ENCODE data around the gene GEMIN4.

- TF ChIP-seq CTCF (conservative IDR thresholded peaks at IDR 0.05) (no peak), EZH2 (IDR thresholded peaks at IDR 0.05; ENCODE audit: low read depth) (no peak)
Observed at GRCh38 chr17:760371-760770, 8.3 kb upstream of the GEMIN4 start.
